Measurements from ENCODE around the gene SERP2.

SERP2 gene

DNA sequence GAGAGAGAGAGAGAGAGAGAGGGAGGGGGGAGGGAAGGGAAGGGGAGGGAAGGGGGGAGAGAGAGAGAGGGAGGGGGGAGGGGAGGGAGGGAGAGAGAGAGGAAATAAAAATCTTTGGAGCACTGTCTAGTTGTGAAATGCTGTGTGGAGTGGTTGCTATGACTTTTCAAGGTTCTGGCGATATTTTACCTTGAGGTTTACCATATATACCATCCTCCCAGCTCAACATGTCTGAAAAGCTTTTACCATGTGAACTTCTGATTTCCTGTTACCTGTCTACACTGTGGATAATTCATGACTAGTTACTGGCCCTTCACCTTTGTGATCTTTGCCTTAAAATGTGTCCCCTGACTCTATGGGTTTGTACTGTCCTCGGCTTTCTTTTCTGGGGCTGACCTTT, 38.2 kb downstream of the SERP2 start:
- no peak for DNase-seq (ENCODE audit: low spot score)

DNA sequence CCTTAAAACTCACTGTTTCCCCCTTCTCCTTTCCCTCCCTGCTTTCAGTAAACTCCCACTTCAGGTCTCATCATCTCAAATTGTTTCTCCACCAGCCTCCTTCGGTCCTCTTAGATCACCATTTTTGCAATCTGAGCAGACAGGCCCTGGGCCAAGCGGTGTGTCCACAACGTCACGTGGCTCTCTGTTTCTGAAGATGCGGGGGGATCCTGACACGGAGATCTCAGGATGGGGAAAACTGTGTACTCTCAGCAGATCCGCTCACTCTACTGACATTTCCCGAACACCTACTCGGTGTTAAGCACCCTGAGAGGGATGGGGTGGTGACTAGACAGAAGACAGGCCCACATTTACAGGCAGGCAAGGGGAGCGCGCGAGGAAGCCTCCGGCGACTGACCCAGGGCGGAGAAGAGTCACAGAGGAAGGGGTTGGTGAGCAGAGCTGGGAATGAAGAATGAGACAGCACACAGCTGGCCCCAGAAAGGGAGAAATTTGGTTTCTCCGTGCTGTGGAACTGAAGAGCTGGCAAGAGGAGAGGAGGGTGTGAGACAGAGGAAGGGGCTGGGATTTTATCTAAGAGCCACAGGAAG, 38.8 kb downstream of the SERP2 start:
- no peak for DNase-seq (ENCODE audit: low spot score)

DNA sequence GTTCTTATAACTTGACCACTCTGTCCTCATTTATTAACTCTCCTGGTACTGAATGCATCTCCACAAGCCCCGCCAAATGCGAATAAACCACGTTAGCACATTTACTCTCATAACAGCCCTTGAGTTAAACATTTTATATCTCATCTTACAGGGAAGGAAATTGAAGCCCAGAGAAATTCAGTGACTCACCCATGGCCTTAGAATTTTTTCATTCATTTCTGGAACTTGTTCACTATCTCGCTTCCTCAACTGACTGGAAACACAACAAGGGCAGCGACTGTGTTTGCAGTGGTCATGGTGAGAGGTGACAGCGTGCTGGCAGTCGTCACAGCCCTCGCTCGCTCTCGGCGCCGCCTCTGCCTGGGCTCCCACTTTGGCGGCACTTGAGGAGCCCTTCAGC, 39.5 kb downstream of the SERP2 start:
- DNase-seq (ENCODE audit: low spot score) = no peak

DNA sequence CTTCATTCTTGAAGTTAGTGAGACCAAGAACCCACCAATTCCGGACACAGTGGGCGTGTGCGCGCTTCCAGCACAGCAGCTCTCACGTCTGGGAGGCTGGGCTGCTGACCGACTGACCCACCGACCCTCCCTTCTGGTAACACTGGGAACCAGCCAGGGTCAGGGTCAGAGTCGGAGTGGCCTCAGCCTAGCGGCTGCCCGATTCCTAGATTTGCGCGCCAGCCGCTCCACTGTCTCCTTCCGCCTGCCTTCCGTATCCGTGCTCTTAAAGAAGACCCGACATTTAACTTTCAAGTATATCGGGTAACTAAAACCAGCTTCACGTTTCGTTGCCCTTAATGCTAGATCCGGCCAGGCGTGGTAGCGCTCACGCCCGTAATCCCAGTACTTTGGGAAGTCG, 41.1 kb downstream of the SERP2 start:
- no peak for DNase-seq (ENCODE audit: low spot score)

DNA sequence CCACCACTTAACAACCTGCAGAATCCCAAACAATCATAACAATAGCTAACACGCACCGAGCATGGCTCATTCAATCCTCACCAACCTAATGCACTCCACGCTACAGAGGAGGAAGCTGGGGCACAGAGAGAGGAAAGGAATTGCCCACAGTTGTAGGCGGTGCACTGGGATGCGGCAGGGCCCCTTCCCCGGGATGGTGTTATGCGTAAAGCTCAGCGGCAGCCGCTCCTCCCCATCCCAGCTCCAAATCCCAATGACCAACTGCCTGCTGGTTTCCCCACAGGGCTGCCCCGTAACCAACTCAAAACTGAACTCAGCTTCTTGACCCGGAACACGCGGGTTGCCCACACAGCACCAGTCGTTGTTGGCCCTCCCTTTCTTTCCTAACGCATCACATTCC, 42.2 kb downstream of the SERP2 start:
- no peak for DNase-seq (ENCODE audit: low spot score)

DNA sequence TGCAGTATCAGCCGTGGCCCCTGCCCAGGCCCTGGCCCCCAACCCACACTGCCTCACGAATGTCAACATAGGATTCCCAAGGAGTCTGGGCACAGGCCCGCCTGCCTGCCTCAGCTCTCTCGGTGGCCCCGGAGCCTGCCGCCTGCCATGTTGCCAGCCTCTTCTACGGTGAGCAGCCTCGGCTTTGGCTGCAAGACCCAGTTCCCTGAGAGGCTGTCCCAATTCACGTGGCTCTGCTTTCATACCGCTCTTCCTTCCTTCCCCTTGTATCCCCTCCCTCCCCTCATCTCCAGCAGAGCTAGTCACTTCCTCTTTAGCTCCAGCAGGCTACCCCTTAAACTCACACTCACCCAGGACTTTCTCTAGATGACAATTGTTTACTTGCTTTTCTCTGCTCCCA, 42.7 kb downstream of the SERP2 start:
- no peak for DNase-seq (ENCODE audit: low spot score)

DNA sequence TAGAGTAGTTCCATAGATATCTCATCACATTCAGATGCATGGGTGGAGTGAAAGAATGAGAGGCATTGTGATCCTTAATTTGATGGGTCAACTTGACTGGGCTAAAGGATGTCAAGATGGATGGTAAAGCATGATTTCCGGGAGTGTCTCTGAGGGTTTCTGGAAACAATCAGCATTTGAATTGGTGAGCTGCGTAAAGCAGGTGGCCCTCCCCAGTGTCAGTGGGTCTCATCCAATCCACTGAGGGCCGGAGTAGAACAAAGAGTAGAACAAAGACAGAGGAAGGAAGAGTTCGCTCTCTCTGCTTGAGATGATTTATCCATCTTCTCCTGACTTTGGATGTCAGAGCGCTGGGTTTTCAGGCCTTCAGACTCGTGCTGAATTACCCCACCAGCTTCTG, 43.1 kb downstream of the SERP2 start:
- DNase-seq (ENCODE audit: low spot score) = no peak

DNA sequence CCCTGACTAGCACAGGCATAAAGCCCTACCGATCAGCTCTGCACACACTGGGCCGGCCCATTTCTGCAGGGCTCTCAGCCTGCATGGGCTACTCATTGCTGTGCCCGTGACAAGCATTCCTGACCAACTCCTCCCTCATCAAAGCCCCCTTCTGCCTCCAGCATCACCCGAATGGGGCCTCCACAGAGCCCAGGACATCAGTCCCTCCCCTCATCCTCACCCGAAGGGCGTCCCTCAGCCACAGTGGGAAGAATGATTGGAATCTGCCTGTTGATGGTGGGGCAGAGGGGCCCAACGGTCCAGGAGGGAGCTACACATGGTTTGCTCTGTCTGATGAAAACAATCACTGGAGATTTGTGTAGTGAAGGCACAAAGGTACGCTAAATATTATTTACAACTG, 43.8 kb downstream of the SERP2 start:
- no peak for DNase-seq (ENCODE audit: low spot score)

DNA sequence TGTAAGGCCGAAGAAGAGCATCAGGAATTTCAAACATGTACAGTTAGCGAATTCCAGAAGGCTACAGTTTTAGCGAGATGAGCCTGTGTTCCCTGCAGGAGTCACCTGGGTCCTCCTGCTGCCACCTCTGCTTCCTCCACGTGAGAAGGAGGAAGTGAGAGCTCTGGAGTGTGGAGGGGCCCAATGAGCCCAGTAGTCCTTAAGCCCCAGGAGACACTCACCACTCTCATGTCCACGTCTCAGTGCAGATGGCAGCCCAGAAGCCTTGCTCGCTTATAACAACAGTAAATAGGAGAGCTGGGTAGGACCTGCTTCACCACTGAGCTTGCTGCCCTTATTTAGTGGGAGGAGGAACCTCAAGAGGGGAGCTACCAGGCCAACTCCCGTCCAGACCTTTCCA, 44.3 kb downstream of the SERP2 start:
- no peak for DNase-seq (ENCODE audit: low spot score)

DNA sequence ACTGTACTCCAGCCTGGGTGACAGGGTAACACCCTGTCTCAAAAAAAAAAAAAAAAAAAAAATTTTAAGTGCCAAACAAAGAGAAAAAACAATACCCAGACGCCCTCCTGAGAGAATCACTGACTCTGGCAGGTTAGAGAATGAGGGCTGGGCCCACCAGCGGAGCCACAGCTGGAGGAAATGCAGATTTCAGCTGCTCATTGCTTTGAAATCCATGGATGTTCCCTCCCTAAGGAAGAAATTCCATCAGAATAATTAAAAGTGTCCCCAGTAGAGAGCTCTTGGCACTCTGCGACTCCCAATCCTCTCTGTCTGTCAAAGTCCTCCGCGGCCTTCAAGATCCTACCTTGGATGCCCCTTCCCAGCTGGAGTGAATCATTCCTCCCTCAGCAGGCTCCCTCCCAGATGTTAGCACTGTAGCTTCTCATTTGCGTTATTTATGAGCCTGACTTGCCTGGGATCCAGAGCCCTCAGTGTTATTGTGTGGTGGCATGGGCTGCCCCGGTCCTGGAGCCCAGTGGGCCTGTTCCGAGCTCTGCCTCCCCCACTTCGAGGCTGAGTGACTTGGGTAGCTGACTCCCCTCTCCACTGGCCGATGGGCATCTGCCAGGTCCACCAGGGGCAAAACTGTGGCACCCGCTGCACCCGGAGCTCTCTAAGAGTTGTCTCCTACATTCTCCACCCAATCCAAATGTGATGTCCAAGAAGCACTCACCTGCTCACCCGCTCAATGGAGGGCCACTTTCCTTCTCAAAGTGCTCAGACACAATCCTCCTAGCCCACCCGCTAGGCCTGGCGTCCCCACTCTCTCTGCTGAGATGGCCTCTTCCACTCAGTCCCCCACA, 47.0 kb downstream of the SERP2 start:
- no peak for DNase-seq (ENCODE audit: low spot score)

DNA sequence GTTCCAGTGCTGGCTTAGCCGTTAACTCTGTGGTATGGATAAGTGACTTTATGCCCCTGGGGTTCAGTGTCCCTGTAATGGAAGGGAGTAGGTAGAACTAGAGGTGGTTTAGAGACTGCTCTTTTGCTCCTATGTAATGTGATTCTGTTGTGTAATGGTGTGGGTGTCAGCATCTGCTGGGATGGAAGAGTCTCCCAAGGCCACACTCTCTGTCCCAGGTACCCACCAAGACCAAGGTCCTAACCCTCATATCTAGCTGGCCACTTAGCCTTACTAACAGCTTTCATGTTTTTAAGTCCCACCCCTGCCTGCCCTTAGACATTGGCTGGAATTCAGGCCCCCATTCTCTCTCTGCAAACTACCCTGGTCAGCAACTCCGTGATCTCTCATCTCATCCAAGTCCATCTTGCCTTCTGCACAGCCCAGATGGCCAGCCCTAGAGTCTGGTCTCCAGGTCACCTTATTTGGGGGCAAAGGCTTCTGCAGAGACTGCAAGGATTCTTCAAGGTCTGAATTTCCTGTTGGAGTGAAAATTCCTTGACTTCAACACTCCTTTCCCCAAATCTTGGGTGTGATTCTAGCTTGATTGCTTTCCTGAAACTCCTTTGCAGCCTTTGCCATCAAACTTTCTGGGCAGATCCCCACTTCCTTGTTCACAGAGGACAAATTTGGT, 48.4 kb downstream of the SERP2 start:
- no peak for DNase-seq (ENCODE audit: low spot score)

DNA sequence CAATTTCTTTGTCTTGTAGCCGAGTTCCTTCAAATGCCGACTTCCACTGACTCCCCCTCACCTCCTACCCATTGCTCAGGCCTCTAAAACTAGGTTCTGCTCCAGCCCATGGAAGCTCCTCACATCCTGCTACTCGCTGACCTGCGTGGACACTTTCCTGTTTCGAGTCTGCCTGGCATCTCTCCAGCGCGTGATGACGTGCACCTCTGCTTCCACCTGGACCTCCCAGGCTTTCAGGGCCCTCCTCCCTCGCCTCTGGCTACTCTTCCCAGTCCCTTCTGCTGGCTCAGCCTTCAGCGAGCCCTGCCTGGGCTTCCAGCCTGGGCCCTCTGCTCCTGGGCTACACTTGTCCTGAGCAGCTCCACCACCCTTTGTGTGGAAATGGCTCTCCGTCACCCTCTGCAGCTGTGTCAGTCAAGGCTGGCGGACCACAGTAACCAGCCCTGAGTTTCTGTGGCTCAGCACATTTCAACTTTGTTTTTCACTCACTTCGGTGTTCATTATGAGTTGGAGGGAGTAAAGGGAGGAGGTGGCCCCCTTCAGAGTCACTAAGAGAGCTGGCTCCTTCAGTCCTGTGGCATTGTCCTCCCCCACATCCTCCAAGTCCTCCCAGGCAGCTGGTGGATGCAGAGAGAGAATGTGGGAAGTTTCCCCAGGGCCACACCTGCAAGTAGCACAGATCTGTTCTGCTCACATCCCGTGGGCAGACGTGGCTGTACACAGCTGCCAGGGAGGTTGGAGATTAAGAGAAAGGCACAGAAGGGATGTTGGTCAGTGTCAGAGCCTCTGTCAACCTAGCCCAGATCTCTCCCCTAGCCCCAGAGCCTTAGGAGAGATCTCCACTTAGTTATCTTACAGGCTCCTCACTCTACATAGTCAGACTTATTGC, 49.4 kb downstream of the SERP2 start:
- no peak for DNase-seq (ENCODE audit: low spot score)

DNA sequence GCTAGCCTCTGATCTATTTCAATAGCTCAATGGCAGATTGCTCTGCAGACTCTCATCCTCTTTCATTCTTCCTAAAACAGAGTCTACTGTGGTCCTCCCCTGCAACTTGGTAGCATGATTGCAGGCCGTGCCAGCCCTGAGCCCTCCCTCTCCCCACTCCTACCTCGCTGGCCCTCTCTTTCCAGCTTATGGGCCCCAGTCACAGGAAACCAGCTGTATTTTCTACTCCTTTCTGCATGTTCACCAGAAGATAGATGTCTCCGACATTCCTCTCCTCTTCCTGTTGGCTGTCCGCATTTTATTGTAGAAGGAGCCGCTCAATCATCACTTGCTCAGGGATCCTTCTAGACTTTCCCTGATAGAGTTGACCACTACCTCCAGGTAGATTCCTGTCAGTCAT, 50.2 kb downstream of the SERP2 start:
- DNase-seq (ENCODE audit: low spot score) = no peak

DNA sequence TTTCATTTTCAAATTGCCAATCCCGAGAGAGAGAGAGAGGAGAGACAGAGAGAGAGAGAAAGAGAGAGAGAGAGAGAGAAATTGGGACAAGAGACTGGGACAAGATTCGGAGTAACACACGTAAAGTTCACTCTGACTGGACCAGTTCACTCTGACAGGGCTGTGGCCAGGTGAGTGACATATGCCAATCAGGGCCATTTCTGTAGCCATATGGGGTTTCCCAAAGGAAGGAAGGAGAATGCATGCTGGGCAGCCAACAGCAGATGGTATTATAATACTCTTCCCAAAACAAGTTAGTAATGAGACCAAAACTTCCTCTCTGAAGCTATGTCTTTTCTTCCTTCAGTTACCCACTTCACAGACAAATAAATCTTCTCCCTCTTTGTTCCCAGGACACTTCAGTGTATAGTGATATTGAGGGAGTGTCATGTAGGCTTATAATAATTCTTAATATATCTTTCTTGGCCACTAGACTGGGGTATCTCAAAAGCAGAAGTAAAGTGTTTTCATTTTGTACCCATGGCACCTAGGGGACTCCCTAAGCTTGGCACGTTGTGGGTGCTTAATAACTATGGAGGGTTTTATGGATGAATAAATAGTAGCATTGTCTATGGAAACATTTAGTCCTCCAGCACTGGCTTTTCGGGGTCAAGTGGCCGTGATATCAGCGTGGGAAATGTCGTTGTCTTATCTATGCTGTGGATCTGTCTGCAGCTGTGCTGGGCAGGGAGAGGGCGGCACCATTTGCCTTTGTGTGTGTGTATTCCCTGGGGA, 51.6 kb downstream of the SERP2 start:
- no peak for DNase-seq (ENCODE audit: low spot score)

DNA sequence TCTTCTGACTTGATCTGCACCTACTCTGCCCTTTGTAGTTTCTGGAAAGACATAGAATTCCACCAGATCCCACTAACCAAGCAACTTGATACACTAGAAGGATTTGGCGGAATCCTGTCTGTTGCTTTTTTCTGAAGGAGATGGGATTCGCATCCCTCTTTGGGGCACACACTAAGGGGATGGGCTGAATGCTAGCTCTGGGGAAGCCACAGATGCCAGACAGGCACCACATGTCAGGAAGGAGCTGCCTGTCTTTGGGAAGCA, 52.1 kb downstream of the SERP2 start:
- no peak for DNase-seq (ENCODE audit: low spot score)

DNA sequence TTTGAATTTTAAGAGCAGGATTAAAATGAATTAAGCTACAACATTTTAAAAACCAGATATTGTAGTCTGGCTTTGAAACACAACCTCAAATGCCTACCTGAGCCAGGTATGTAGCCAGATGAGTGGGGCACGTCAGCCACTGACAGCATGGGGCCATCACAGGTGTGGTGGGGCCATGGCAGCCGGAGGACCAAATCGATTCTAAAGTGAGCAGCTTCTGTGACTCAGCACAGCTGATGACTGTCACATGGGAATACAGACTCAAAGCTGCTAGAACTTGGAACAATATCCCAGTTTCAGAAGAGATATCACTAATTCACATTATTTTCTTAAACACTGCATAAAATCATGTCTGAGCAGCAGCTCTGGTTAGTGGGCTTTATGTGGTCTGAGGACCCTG, 52.8 kb downstream of the SERP2 start:
- no peak for DNase-seq (ENCODE audit: low spot score)

DNA sequence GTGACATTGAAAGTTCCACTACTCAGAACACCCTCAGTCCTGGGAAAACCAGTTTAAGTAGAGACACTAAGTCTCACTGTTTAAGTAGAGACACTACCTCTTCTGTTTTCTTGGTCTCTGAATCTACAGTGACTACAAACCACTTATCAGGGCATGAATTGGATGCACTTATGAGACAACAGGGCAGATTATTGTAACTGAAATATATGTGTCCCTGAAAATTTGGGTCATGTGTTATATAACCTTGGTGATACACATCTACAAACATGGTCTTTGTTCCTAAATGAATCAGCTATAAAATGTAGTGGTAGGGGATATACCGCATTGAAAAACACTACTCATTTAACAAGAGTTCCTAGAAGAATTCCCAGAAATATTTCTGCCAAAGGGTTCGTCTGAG, 55.7 kb downstream of the SERP2 start:
- DNase-seq (ENCODE audit: low spot score) = no peak

DNA sequence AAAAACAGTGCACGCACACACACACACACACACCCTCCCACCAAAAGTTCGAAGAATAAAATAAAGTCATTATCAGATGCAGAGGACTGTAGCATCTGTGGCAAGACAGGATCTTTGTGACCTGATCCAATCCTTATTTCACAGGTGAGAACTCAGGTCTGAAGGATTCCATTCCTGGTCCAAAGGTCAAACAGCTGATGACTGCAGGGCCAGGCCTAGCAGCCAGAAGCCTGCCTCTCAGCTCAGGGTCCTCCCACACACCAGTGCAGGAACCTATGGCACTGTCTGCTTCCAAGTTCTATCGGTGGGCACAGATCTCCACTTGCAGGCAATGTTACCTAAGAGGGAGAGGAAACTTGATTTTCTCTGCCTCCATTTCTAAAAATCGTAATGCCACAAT, 57.5 kb downstream of the SERP2 start:
- DNase-seq (ENCODE audit: low spot score) = no peak

DNA sequence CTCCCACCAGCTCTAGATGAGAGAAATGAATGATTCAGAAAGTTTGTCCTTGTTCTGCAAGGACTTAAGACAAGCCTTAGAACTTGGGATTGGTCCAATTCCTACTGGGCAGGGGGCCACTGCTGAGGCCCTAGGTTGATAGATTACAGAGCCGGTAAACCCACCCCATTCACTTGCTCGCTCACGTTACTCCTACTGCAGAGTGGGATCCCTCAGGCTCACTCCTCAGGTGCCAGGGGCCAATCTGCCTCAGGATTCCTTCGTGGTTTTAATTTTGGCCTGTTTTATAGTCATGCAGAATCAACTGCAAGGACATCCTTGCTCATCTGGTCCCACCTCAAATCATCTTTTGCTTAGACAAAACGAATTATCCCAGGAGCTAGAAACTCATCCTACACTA, 59.0 kb downstream of the SERP2 start:
- DNase-seq (ENCODE audit: low spot score) = no peak

DNA sequence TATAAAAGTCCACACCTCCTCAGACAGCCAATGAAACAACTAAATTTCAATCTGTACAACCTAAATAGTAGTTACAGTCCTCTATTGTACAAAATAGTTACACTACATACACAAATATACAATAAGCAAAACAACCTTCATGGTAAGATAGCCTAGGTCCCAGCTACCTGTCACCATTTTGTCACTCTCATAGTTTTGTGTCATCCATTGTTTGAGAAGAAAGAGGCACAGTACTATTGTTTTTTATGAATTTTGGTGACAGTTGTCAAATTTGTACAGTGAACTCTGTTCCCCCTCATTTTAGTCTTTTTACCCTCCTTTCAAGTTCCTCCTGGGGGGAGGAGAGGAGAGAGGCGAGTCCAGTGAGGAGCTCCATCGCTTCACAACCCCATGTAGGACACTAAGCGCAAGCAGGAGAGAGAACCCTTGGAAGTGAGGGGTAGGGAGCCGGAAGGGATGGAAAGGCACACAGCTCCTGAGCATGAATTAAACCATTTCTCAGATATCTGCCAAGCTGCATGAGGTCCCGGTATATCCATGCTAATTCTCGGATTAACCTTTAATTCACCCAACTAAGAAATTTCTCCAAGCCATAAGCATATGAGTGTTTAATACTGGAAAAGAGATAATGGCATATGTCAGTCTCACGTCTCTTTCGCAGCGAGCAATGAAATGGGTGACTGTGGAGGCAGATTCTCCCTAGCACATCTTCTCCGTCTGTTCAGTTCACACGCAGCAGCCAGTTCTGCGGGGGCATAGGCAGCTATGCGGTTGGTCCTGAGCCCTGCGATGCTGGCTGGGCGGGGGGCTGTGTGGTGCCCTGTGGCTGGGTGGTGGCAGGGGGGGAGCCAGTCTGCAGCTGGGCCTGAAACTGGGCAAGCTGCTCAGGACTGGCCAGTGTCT, 60.5 kb downstream of the SERP2 start:
- DNase-seq (ENCODE audit: low spot score) = no peak

DNA sequence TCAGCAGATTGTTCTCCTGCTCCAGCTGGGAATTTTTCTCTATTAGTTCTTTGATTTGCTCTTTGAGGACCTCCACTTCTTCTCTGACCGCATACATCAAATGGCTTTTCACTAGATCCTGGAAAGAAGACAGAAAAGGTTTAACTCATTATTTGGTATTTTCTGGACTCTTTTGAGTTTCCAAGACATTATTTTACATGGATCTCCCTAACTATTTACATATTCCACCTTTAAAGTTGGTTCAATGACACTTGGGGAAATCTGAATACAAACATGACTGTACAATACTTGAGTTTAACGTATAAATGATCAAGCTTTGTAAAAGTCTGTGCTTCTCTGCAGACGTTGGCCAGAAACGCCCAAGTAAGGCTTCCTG, 61.1 kb downstream of the SERP2 start:
- no peak for DNase-seq (ENCODE audit: low spot score)

Data from cerebellar cortex (tissue), 1 donor.